GM10266 (cell line): Measurements from ENCODE around the gene AUH.

Experiments
- DNase-seq: peaks from one replicate; pipeline ENCODE4 v3.0.0; 2012; ENCODE audit errors: extremely low spot score
- TF ChIP-seq, protein P1 (sequence below): IDR thresholded peaks from 2 replicates; pipeline ENCODE4 v1.5.1; 2012; ENCODE audit warnings: mild to moderate bottlenecking, low read depth; ENCODE audit not compliant: control insufficient read depth, insufficient read depth; ENCODE audit errors: missing control alignments

AUH gene

GRCh38 chr9:91248707-91249106 lies 113.0 kb downstream of the AUH start:
- TF ChIP-seq, protein P1, sequence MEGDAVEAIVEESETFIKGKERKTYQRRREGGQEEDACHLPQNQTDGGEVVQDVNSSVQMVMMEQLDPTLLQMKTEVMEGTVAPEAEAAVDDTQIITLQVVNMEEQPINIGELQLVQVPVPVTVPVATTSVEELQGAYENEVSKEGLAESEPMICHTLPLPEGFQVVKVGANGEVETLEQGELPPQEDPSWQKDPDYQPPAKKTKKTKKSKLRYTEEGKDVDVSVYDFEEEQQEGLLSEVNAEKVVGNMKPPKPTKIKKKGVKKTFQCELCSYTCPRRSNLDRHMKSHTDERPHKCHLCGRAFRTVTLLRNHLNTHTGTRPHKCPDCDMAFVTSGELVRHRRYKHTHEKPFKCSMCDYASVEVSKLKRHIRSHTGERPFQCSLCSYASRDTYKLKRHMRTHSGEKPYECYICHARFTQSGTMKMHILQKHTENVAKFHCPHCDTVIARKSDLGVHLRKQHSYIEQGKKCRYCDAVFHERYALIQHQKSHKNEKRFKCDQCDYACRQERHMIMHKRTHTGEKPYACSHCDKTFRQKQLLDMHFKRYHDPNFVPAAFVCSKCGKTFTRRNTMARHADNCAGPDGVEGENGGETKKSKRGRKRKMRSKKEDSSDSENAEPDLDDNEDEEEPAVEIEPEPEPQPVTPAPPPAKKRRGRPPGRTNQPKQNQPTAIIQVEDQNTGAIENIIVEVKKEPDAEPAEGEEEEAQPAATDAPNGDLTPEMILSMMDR: no peak
- no peak for DNase-seq

GRCh38 chr9:91247278-91247677 lies 114.4 kb downstream of the AUH start:
- TF ChIP-seq, protein P1: no peak
- no peak for DNase-seq

GRCh38 chr9:91246846-91247245 lies 114.9 kb downstream of the AUH start:
- TF ChIP-seq, protein P1: no peak
- DNase-seq: no peak

DNA sequence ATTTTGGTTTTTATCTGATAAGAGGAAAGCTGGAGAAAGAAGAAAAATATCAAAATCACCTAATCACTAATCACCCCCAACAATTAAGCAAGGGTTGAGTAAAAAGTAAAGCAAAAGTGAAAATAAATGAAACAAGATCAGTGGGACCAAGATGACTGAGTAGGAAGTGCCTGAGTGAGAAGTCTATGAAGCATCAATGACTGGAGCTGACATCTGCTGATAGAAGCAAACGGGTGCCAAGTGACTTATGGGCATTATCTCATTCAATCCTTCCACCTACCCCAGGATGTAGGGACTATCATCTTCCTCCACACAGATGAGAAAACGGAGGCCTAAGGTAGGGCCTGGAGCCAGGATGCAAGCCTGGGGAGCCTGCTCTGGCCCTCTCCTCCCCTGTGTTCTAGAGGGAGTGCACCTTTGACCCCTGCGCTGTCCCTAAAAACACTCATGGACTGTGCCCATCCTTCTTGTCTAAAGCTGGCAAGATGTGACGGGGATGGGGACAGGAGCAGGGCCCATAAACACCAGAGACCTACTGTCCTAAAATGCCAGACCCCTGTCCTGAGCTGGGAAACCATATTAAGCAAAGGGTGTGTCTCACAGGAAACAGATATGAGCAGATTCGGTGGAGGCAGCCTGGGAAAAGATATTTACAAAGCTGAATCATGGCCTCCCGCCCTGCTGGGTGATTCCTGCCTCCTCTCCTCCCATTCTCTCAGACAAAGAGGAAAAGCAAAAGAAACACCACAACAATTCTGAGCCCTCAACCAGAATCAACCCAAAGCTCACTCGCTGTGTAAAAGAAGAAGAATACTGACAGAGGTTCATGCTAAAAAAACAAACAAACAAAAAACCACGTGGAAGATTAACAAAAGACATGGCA lies 116.0 kb downstream of the AUH start:
- peak; percentile 28 for DNase-seq
- TF ChIP-seq, protein P1: no peak

- TF ChIP-seq, protein P1: no peak
- no peak for DNase-seq
Measured at GRCh38 chr9:91243029-91243428, 118.7 kb downstream of the AUH start.

GRCh38 chr9:91241909-91242308 lies 119.8 kb downstream of the AUH start:
- no peak for DNase-seq
- TF ChIP-seq, protein P1: no peak

DNA sequence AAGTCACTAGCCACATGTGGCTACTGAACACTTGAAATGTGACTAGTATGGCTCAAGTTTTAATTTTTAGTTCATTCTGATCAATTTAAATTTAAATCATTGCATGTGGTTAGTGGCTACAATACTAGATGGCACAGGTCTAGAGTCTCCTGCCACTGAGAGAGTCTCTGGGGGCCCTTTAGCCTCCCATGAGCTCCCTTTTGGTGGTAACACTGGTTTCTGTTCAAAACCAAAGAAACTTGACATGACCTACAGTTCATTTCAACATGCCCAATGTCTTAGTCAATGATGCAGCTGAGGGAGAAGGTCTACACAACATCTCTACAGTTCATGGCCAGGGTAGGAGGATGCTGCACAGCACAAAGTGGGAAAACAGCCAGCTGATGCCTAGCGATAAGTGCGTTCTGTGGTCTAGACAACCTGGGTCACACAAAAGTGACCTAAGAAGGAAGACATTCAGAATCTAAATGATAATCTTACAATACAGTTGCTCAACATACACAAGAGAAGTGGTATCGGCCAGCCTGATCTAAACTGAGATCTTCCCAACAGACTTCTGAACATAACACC lies 121.0 kb downstream of the AUH start:
- TF ChIP-seq, protein P1: no peak
- no peak for DNase-seq
